ENCODE data around the gene LAX1.
"Not testable (repeated sequence)": the region's sequence is repeated elsewhere in the genome, so short reads cannot be mapped to it uniquely, and the experiment has no call there.

The LAX1 gene

DNA sequence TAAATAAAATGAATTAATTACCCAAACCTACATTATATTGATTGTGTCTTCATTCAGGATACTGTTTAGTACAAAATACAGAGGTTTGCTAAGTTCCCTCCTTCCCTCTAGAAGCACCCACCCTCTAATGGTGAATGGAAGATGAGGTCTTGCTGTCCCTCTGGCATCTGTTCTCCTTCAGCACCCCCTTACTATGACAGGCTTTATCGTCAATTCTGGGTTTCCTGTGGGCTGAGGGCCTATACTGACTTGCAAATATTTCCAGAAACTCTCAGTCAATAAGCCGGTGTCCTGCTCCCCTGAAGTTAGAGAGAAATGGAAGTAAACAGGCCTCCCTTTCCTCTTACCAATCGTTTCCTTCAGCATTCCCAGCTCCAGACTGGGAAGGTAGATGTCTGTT is 13.2 kb downstream of the LAX1 start:
- no peak for TF ChIP-seq JUND (IDR thresholded peaks at IDR 0.05; ENCODE audit: low read depth)
- in situ Hi-C loops (cut with HindIII; ENCODE audit: low pct_unique_long_range_greater_than_20kb, low sequenced_read_pairs), result no loop called here
- no peak for DNase-seq (ENCODE audit: low read depth in 1 of 2, low spot score in 1 of 2)

- in situ Hi-C loops (cut with HindIII; ENCODE audit: low pct_unique_long_range_greater_than_20kb, low sequenced_read_pairs), result no loop called here
- TF ChIP-seq JUND (IDR thresholded peaks at IDR 0.05; ENCODE audit: low read depth), result no peak
- DNase-seq (ENCODE audit: low read depth in 1 of 2, low spot score in 1 of 2), result no peak
Measured at GRCh38 chr1:203778789-203779188, 13.8 kb downstream of the LAX1 start.

GRCh38 chr1:203781962-203782361 is 17.0 kb downstream of the LAX1 start:
- DNase-seq (ENCODE audit: low read depth in 1 of 2, low spot score in 1 of 2), result no peak
- in situ Hi-C loops (cut with HindIII; ENCODE audit: low pct_unique_long_range_greater_than_20kb, low sequenced_read_pairs), result no loop called here

DNA sequence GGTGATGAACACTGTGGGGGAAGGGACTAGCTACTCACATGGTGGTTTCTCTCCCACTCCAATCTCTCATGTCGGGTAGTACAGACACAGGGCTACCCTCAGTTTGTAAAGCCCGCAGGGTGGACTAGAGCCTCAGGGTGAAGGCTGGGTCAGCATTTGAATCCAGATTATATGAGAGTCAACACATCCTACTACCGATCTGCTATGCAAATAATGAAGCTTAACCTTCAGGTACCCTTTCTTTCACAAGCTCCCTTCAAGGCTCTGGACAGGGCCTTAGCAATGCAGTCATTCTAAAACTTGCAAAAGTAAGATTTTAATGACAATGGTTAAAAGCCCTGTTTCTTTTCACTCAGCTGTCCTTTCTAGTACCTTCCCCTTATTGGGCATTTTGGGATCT is 25.0 kb downstream of the LAX1 start:
- in situ Hi-C loops (cut with HindIII; ENCODE audit: low pct_unique_long_range_greater_than_20kb, low sequenced_read_pairs), result no loop called here
- no peak for DNase-seq (ENCODE audit: low read depth in 1 of 2, low spot score in 1 of 2)
- TF ChIP-seq JUND (IDR thresholded peaks at IDR 0.05; ENCODE audit: low read depth), result no peak

More at GRCh38 chr1:203781962-203782361, 17.0 kb downstream of the LAX1 start:
- TF ChIP-seq JUND (IDR thresholded peaks at IDR 0.05; ENCODE audit: low read depth), result no peak

DNA sequence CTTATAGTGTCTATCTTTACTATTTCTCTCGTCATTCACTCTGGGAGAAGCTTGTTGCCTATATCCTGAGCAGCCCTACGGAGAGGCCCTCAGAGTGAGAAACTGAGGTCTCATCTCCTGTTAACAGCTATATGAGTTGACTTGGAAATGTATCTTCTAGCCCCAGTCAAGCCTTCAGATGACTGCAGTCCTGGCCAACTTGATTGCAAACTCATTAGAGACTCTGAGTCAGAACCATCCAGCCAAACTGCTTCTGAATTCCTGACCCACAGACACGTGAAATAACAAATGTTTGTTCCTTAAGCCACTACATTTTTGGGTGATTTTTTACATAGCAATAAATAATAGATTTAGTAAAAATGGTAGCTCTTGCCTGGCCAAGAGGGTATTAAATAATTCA is 26.5 kb downstream of the LAX1 start:
- no peak for TF ChIP-seq JUND (IDR thresholded peaks at IDR 0.05; ENCODE audit: low read depth)
- in situ Hi-C loops (cut with HindIII; ENCODE audit: low pct_unique_long_range_greater_than_20kb, low sequenced_read_pairs), result no loop called here
- no peak for DNase-seq (ENCODE audit: low read depth in 1 of 2, low spot score in 1 of 2)

DNA sequence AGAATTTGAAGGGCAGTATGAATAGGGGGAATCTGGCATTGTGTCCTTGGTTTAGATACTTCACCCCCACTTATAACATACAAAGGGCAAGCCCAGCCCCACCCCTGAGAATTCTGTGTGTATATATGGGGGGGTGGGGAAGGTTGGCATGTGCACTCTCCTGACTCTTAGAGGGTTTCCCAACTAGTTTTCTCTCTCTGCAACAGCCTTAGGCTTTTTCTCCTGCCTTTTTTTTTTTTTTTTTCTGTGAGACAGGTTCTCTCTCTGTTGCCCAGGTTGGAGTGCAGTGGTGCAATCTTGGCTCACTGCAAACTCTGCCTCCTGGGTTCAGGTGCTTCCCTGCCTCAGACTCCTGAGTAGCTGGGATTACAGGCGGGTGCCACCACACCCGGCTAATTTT is 27.5 kb downstream of the LAX1 start:
- in situ Hi-C loops (cut with HindIII; ENCODE audit: low pct_unique_long_range_greater_than_20kb, low sequenced_read_pairs), result no loop called here
- TF ChIP-seq JUND (IDR thresholded peaks at IDR 0.05; ENCODE audit: low read depth), result no peak
- no peak for DNase-seq (ENCODE audit: low read depth in 1 of 2, low spot score in 1 of 2)

- DNase-seq (ENCODE audit: low read depth in 1 of 2, low spot score in 1 of 2); in situ Hi-C loops (cut with HindIII; ENCODE audit: low pct_unique_long_range_greater_than_20kb, low sequenced_read_pairs): not testable (repeated sequence)
Measured at GRCh38 chr1:203793561-203793960, 28.6 kb downstream of the LAX1 start.

DNA sequence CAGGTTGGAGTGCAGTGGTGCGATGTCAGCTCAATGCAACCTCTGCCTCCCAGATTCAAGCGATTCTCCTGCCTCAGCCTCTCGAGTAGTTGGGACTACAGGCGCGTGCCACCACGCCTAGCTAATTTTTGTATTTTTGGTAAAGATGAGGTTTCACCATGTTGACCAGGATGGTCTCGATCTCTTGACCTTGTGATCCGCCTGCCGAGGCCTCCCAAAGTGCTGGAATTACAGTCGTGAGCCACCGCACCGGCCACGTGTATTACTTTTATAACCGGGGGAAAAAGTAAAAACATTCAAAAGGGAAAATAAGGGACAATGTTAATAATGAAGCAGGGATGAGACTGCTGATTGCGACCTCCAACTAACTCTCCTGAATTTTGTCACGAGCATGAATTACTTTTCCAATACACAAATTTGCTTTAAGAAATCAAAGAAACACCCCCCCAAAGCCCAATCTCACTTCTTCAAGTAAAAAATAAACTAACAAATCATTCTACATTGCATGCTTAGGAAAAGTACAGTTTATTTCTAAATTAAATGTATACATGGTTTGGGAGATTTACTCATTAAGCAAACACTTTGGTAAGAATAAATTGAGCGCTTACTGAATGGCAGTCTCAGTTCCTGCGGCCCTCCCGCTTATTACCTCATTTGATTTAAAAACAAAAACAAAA is 29.9 kb downstream of the LAX1 start:
- TF ChIP-seq JUND (IDR thresholded peaks at IDR 0.05; ENCODE audit: low read depth), result no peak
- in situ Hi-C loops (cut with HindIII; ENCODE audit: low pct_unique_long_range_greater_than_20kb, low sequenced_read_pairs), result no loop called here

GRCh38 chr1:203795441-203796235 is 30.7 kb downstream of the LAX1 start, which contains the start of the genes ZBED6 and ZC3H11A:
Gene ZBED6 (plus strand): TSS chr1:203795623. CDS start chr1:203797523, 1,900 bp downstream.
Gene ZC3H11A (plus strand): TSS chr1:203795623. CDS start chr1:203817071, 21,448 bp downstream.
- in situ Hi-C loops (cut with HindIII; ENCODE audit: low pct_unique_long_range_greater_than_20kb, low sequenced_read_pairs), result no loop called here
- DNase-seq (ENCODE audit: low read depth in 1 of 2, low spot score in 1 of 2), result peak; percentile 93 to 99

More for the DNA sequence above, 29.9 kb downstream of the LAX1 start:
- DNase-seq (ENCODE audit: low read depth in 1 of 2, low spot score in 1 of 2), result no peak

GRCh38 chr1:203796236-203796605 is 31.2 kb downstream of the LAX1 start:
- peak in 1 of 2 experiments; percentile 54 for DNase-seq (ENCODE audit: low read depth in 1 of 2, low spot score in 1 of 2)
- TF ChIP-seq JUND (IDR thresholded peaks at IDR 0.05; ENCODE audit: low read depth), result no peak
- in situ Hi-C loops (cut with HindIII; ENCODE audit: low pct_unique_long_range_greater_than_20kb, low sequenced_read_pairs), result no loop called here

More at GRCh38 chr1:203795441-203796235, 30.7 kb downstream of the LAX1 start, which contains the start of the genes ZBED6 and ZC3H11A:
- TF ChIP-seq JUND (IDR thresholded peaks at IDR 0.05; ENCODE audit: low read depth), result no peak

GRCh38 chr1:203797216-203797615 is 32.2 kb downstream of the LAX1 start:
- in situ Hi-C loops (cut with HindIII; ENCODE audit: low pct_unique_long_range_greater_than_20kb, low sequenced_read_pairs), result no loop called here

DNA sequence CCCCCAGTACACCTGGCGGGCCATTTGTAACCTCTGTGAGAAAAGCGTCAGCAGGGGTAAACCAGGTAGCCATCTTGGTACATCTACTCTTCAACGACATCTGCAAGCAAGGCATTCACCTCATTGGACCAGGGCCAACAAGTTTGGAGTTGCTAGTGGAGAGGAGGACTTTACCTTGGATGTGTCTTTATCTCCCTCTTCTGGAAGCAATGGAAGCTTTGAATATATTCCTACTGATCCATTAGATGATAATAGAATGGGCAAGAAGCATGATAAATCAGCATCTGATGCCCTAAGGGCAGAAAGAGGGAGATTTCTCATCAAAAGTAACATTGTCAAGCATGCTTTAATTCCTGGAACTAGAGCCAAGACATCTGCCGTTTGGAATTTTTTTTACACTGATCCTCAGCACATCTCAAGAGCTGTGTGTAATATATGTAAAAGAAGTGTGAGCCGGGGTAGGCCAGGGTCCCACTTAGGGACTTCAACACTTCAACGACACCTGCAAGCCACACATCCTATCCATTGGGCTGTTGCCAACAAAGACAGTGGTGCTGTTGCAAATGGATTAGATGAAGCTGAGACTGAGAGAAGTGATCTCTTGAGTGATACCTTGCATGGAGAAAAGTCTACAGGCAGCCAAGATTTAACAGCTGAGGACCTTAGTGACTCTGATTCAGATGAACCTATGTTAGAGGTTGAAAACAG is 33.1 kb downstream of the LAX1 start:
- peak in 1 of 2 experiments; percentile 47 for DNase-seq (ENCODE audit: low read depth in 1 of 2, low spot score in 1 of 2)
- no peak for TF ChIP-seq JUND (IDR thresholded peaks at IDR 0.05; ENCODE audit: low read depth)
- in situ Hi-C loops (cut with HindIII; ENCODE audit: low pct_unique_long_range_greater_than_20kb, low sequenced_read_pairs), result no loop called here

More at GRCh38 chr1:203797216-203797615, 32.2 kb downstream of the LAX1 start:
- no peak for TF ChIP-seq JUND (IDR thresholded peaks at IDR 0.05; ENCODE audit: low read depth)
- DNase-seq (ENCODE audit: low read depth in 1 of 2, low spot score in 1 of 2), result no peak

Measured in T47D (cell line).